ENCODE results near the gene POLR2B.

The POLR2B gene

GRCh38 chr4:57075367-57075766 is 96.7 kb downstream of the POLR2B start:
- DNase-seq (ENCODE audit: low read depth in 2 of 2), result no peak
- no peak for TF ChIP-seq CTCF (IDR thresholded peaks at IDR 0.05; ENCODE audit: low read depth, low read length)
- H3K4me3 ChIP-seq (replicated peaks in 1 of 2; ENCODE audit: low read depth in 2 of 2, low read length in 2 of 2), result no peak overlapping the region

DNA sequence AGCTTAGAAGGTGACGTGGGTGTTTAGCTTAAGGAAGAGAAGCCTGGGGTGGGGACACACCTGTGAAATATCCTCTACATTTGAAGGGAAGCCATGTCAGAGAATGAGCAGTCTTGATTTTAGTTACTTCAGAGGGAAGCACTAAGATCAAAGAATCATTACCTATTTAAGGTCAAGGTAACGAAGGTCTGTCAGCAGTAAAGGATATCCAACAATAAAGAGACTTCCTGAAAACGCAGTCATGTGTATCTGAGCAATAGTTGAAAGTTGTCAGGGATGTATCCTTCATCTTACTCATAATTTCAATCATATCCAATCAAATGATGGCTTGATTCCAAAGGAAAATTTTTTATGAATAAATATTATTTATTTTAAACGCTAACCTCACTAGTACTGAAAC is 98.0 kb downstream of the POLR2B start:
- no peak for DNase-seq (ENCODE audit: low read depth in 2 of 2)
- no peak overlapping the region for H3K4me3 ChIP-seq (replicated peaks in 1 of 2; ENCODE audit: low read depth in 2 of 2, low read length in 2 of 2)
- TF ChIP-seq CTCF (IDR thresholded peaks at IDR 0.05; ENCODE audit: low read depth, low read length), result no peak

DNA sequence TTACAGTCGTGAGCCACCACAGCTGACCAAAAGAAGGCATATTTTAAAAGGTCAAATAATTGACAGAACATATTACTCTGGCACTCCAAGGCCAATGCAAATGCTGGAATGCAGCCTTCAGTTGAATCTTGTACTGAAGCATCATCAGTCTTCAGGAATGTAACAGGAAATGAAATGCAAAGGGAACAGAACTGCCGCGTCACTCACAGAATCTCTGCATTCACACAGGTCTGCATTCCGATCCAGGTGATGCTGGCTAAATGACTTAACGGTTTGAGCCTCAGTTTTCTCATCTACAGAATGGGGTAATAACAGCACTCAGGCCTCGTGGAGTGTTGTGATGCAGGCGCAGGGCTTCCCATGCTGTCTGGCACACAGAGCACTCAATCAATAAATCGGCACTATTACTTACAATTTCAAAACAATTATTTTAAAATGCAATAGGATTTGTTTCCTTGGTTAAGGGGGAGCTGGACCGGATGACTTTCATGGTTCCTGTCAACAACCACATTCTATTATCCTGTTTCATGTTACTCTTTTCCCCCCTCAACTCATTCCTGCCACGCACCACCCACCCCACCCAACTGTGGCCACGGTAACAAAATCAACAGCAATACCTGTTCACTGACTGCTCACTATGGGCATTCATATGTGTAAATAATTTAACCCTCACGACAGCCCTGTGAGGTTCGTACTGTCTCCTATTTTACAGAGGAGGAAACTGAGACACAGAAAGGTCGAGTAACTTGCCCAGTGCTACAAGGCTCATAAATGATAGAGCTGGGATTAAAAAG is 99.1 kb downstream of the POLR2B start:
- no peak for TF ChIP-seq CTCF (IDR thresholded peaks at IDR 0.05; ENCODE audit: low read depth, low read length)
- peak; percentile 84 to 98 for DNase-seq (ENCODE audit: low read depth in 2 of 2)
- H3K4me3 ChIP-seq (replicated peaks in 1 of 2; ENCODE audit: low read depth in 2 of 2, low read length in 2 of 2), result no peak overlapping the region

GRCh38 chr4:57078685-57079521 is 100.2 kb downstream of the POLR2B start:
- peak in 1 of 2 donors; percentile 75 for DNase-seq (ENCODE audit: low read depth in 2 of 2)
- TF ChIP-seq CTCF (IDR thresholded peaks at IDR 0.05; ENCODE audit: low read depth, low read length), result no peak
- no peak overlapping the region for H3K4me3 ChIP-seq (replicated peaks in 1 of 2; ENCODE audit: low read depth in 2 of 2, low read length in 2 of 2)
